C4-2B (cell line): ENCODE data around the gene ZMPSTE24.

ENCODE experiments used
- ZFX ChIP-seq: fragments of 450-650 bp; IDR thresholded peaks from 2 replicates; pipeline ENCODE4 v1.6.1; 2017
- TF ChIP-seq, protein P1 (sequence below): fragments of 450-650 bp; conservative IDR thresholded peaks from 2 replicates; pipeline ENCODE4 v1.5.1; 2017; ENCODE audit warnings: mild to moderate bottlenecking

- TF ChIP-seq, protein P1, sequence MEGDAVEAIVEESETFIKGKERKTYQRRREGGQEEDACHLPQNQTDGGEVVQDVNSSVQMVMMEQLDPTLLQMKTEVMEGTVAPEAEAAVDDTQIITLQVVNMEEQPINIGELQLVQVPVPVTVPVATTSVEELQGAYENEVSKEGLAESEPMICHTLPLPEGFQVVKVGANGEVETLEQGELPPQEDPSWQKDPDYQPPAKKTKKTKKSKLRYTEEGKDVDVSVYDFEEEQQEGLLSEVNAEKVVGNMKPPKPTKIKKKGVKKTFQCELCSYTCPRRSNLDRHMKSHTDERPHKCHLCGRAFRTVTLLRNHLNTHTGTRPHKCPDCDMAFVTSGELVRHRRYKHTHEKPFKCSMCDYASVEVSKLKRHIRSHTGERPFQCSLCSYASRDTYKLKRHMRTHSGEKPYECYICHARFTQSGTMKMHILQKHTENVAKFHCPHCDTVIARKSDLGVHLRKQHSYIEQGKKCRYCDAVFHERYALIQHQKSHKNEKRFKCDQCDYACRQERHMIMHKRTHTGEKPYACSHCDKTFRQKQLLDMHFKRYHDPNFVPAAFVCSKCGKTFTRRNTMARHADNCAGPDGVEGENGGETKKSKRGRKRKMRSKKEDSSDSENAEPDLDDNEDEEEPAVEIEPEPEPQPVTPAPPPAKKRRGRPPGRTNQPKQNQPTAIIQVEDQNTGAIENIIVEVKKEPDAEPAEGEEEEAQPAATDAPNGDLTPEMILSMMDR = no peak
- no peak for TF ChIP-seq ZFX
Measured at GRCh38 chr1:40232444-40232843, 25.6 kb upstream of the ZMPSTE24 start.
